Loucy (cell line): ENCODE data around the gene CNDP2.

Experiments used
- EZH2phosphoT487 ChIP-seq: fragments of 200-600 bp; IDR thresholded peaks from 2 replicates; pipeline ENCODE4 v1.6.1; 2018; ENCODE audit warnings: antibody characterized with exemption, mild to moderate bottlenecking, moderate library complexity, borderline replicate concordance
- TF ChIP-seq, protein P1 (sequence below): fragments of 200-600 bp; sonication (generic); conservative IDR thresholded peaks from 2 replicates; pipeline ENCODE4 v1.5.1; 2014; ENCODE audit warnings: mild to moderate bottlenecking, antibody characterized with exemption, low read length

GRCh38 chr18:74468547-74469061, 27.6 kb upstream of the CNDP2 start:
- no peak for TF ChIP-seq EZH2phosphoT487
- TF ChIP-seq, protein P1, sequence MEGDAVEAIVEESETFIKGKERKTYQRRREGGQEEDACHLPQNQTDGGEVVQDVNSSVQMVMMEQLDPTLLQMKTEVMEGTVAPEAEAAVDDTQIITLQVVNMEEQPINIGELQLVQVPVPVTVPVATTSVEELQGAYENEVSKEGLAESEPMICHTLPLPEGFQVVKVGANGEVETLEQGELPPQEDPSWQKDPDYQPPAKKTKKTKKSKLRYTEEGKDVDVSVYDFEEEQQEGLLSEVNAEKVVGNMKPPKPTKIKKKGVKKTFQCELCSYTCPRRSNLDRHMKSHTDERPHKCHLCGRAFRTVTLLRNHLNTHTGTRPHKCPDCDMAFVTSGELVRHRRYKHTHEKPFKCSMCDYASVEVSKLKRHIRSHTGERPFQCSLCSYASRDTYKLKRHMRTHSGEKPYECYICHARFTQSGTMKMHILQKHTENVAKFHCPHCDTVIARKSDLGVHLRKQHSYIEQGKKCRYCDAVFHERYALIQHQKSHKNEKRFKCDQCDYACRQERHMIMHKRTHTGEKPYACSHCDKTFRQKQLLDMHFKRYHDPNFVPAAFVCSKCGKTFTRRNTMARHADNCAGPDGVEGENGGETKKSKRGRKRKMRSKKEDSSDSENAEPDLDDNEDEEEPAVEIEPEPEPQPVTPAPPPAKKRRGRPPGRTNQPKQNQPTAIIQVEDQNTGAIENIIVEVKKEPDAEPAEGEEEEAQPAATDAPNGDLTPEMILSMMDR = no peak
